Panc1 (cell line): ENCODE results near the gene IRAK4.

Experiments used
- POLR2AphosphoS5 ChIP-seq: IDR thresholded peaks from 2 replicates; pipeline ENCODE4 v1.6.1; 2012; ENCODE audit warnings: mild to moderate bottlenecking, low read depth, low read length, moderate library complexity
- TF ChIP-seq, protein P1 (sequence below): fragments of 450-650 bp; IDR thresholded peaks from 2 replicates; pipeline ENCODE4 v1.5.1; 2017; ENCODE audit warnings: mild to moderate bottlenecking
- TF ChIP-seq, protein P2 (sequence below), 2 experiments: IDR thresholded peaks; 2 replicates each; pipeline ENCODE4 v1.6.1; 2011 to 2012; ENCODE audit warnings: low read depth in 2 of 2, control low read depth in 1 of 2, low read length in 1 of 2, mild to moderate bottlenecking in 1 of 2, moderate library complexity in 1 of 2; ENCODE audit not compliant: insufficient read depth in 1 of 2

GRCh38 chr12:43728698-43729097 is 30.1 kb upstream of the IRAK4 start:
- TF ChIP-seq, protein P1, sequence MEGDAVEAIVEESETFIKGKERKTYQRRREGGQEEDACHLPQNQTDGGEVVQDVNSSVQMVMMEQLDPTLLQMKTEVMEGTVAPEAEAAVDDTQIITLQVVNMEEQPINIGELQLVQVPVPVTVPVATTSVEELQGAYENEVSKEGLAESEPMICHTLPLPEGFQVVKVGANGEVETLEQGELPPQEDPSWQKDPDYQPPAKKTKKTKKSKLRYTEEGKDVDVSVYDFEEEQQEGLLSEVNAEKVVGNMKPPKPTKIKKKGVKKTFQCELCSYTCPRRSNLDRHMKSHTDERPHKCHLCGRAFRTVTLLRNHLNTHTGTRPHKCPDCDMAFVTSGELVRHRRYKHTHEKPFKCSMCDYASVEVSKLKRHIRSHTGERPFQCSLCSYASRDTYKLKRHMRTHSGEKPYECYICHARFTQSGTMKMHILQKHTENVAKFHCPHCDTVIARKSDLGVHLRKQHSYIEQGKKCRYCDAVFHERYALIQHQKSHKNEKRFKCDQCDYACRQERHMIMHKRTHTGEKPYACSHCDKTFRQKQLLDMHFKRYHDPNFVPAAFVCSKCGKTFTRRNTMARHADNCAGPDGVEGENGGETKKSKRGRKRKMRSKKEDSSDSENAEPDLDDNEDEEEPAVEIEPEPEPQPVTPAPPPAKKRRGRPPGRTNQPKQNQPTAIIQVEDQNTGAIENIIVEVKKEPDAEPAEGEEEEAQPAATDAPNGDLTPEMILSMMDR = no peak
- TF ChIP-seq POLR2AphosphoS5 = no peak
- TF ChIP-seq, protein P2, sequence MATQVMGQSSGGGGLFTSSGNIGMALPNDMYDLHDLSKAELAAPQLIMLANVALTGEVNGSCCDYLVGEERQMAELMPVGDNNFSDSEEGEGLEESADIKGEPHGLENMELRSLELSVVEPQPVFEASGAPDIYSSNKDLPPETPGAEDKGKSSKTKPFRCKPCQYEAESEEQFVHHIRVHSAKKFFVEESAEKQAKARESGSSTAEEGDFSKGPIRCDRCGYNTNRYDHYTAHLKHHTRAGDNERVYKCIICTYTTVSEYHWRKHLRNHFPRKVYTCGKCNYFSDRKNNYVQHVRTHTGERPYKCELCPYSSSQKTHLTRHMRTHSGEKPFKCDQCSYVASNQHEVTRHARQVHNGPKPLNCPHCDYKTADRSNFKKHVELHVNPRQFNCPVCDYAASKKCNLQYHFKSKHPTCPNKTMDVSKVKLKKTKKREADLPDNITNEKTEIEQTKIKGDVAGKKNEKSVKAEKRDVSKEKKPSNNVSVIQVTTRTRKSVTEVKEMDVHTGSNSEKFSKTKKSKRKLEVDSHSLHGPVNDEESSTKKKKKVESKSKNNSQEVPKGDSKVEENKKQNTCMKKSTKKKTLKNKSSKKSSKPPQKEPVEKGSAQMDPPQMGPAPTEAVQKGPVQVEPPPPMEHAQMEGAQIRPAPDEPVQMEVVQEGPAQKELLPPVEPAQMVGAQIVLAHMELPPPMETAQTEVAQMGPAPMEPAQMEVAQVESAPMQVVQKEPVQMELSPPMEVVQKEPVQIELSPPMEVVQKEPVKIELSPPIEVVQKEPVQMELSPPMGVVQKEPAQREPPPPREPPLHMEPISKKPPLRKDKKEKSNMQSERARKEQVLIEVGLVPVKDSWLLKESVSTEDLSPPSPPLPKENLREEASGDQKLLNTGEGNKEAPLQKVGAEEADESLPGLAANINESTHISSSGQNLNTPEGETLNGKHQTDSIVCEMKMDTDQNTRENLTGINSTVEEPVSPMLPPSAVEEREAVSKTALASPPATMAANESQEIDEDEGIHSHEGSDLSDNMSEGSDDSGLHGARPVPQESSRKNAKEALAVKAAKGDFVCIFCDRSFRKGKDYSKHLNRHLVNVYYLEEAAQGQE (IDR thresholded peaks at IDR 0.05; ENCODE audit: insufficient read depth in 1 of 2, low read depth in 2 of 2, low read length in 1 of 2) = no peak
